ENCODE results near the gene RELT. TPM values are rescaled to one million over a fixed set of nuclear protein-coding genes. Genes with fewer than 3 reads are reported as not detected.

The RELT gene
- total RNA-seq, 1 experiment from 2014 or later, result 24.5 TPM

DNA sequence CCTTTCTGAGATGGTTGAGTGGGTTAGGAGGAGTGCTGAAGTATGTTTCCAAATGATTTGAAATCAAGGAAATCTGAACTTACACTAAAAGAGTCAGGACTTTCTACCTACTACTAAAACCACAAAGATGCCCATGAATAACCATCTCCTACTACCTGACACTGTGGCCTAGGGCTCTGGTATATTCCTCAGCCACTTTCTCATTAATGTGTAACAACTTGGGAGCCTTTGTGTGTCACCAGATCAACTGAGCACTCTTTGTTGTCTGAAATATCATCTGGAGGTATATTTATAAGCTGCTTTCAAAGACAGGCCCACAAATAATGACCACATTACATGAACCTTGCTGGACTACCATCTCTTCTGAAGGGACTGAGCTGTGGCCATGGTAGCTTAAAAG is 43.9 kb downstream of the RELT start:
- no TSS peak for BruUV-seq (replicated peaks)
- Histone ChIP-seq H3K27me3 (ENCODE audit: low read length) (no peaks in the 10 kb centered on the region), H3K27ac (ENCODE audit: low read length) (no peak overlapping the region), H3K9ac (ENCODE audit: low read length) (no peak overlapping the region), H2AFZ (ENCODE audit: low read length) (no peak overlapping the region), H3K36me3 (ENCODE audit: low read depth, low read length) (no peaks in the 10 kb centered on the region), H3K9me2 (replicated peaks; ENCODE audit: low read length) (no peaks in the 10 kb centered on the region), H4K20me1 (ENCODE audit: low read length) (no peaks in the 10 kb centered on the region), H3K4me3 (ENCODE audit: low read length) (no peak overlapping the region), H3F3A (ENCODE audit: low read length, unreplicated experiment) (no peaks in the 10 kb centered on the region), H3K9me3 (ENCODE audit: low read length) (no peaks in the 10 kb centered on the region), H3K4me1 (ENCODE audit: insufficient read depth, low read length) (peaks cover 12% of the 10 kb centered on the region), H3K4me2 (ENCODE audit: low read length) (no peak overlapping the region), H3K79me2 (ENCODE audit: low read length) (no peaks in the 10 kb centered on the region)
- ChIA-PET CTCF (no interaction called here), POLR2A (ENCODE audit: unreplicated experiment) (no interaction called here)
- ATAC-seq, result no peak
- DNase-seq, result no peak
- intact Hi-C loops (cut with micrococcal nuclease), result no loop called here
- TF ChIP-seq EZH2phosphoT487 (IDR thresholded peaks at IDR 0.05; ENCODE audit: borderline replicate concordance, low read length), result no peak
- TF ChIP-seq, protein P1, sequence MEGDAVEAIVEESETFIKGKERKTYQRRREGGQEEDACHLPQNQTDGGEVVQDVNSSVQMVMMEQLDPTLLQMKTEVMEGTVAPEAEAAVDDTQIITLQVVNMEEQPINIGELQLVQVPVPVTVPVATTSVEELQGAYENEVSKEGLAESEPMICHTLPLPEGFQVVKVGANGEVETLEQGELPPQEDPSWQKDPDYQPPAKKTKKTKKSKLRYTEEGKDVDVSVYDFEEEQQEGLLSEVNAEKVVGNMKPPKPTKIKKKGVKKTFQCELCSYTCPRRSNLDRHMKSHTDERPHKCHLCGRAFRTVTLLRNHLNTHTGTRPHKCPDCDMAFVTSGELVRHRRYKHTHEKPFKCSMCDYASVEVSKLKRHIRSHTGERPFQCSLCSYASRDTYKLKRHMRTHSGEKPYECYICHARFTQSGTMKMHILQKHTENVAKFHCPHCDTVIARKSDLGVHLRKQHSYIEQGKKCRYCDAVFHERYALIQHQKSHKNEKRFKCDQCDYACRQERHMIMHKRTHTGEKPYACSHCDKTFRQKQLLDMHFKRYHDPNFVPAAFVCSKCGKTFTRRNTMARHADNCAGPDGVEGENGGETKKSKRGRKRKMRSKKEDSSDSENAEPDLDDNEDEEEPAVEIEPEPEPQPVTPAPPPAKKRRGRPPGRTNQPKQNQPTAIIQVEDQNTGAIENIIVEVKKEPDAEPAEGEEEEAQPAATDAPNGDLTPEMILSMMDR (conservative IDR thresholded peaks at IDR 0.05; ENCODE audit: low read depth, low read length), result no peak
- no peak for TF ChIP-seq EZH2 (IDR thresholded peaks at IDR 0.05; ENCODE audit: low read length, unreplicated experiment)

DNA sequence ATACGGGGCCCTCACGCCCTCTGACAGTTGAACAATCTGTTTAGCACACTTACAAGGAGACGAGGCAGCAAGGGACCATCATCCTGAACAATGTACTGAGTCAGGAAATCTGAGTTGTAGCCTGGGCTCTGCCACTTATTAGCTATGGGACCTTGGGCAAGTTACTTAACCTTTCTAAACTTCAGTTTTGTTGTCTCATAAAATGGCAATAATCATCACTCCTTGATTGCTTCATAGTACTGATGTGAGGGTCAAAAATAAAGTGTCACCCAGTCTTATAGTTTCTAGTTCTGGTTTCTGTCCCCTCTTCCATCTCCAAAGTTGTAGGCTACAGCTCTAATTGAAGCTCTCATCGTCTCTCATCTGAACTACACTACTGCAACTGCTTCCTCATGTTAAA is 46.7 kb downstream of the RELT start:
- H3K9me2 ChIP-seq (replicated peaks; ENCODE audit: low read length), result no peaks in the 10 kb centered on the region
- no peak overlapping the region for H3K4me3 ChIP-seq (ENCODE audit: low read length)
- H4K20me1 ChIP-seq (ENCODE audit: low read length), result no peaks in the 10 kb centered on the region
- no peaks in the 10 kb centered on the region for H3K9me3 ChIP-seq (ENCODE audit: low read length)
- no peaks in the 10 kb centered on the region for H3K79me2 ChIP-seq (ENCODE audit: low read length)
- no peaks in the 10 kb centered on the region for H3F3A ChIP-seq (ENCODE audit: low read length, unreplicated experiment)
- no peak overlapping the region for H3K9ac ChIP-seq (ENCODE audit: low read length)
- no peaks in the 10 kb centered on the region for H3K27me3 ChIP-seq (ENCODE audit: low read length)
- ATAC-seq, result no peak
- BruUV-seq (replicated peaks), result no TSS peak
- no peak overlapping the region for H3K4me2 ChIP-seq (ENCODE audit: low read length)
- CTCF ChIA-PET, result no interaction called here
- TF ChIP-seq EZH2phosphoT487 (IDR thresholded peaks at IDR 0.05; ENCODE audit: borderline replicate concordance, low read length), result no peak
- no peak for TF ChIP-seq EZH2 (IDR thresholded peaks at IDR 0.05; ENCODE audit: low read length, unreplicated experiment)
- TF ChIP-seq, protein P1 (conservative IDR thresholded peaks at IDR 0.05; ENCODE audit: low read depth, low read length), result no peak
- intact Hi-C loops (cut with micrococcal nuclease), result no loop called here
- DNase-seq, result no peak
- H3K27ac ChIP-seq (ENCODE audit: low read length), result no peak overlapping the region
- H2AFZ ChIP-seq (ENCODE audit: low read length), result no peak overlapping the region
- 0 out of 2 replicates have a peak, but pooled peaks cover under 1% of the 10 kb centered on the region for H3K4me1 ChIP-seq (ENCODE audit: insufficient read depth, low read length)
- POLR2A ChIA-PET (ENCODE audit: unreplicated experiment), result no interaction called here
- H3K36me3 ChIP-seq (ENCODE audit: low read depth, low read length), result no peaks in the 10 kb centered on the region

DNA sequence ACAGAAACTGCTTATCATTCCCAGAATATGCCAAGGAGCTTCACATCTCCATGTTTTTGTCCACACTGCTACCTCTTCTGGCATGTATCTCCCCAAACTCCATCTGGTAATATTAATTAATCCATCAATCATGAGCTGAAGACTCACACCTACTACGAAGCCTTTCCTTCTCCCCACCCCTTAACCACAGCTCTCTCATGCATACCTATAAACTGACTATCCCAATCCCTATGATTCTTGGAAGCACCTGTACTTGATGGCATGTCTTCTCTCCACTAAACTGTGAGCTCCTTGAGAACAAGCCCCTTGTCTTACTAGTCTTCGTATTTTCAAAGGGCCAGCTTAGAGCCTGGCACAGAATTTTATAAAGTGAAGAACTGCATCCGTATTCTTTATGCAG is 47.3 kb downstream of the RELT start:
- no peaks in the 10 kb centered on the region for H3K27me3 ChIP-seq (ENCODE audit: low read length)
- H3K4me1 ChIP-seq (ENCODE audit: insufficient read depth, low read length), result peaks cover 6% of the 10 kb centered on the region
- CTCF ChIA-PET, result no interaction called here
- no peaks in the 10 kb centered on the region for H3K9me3 ChIP-seq (ENCODE audit: low read length)
- DNase-seq (peak; percentile 15), ATAC-seq (no peak)
- no peaks in the 10 kb centered on the region for H3K36me3 ChIP-seq (ENCODE audit: low read depth, low read length)
- H3K9ac ChIP-seq (ENCODE audit: low read length), result no peak overlapping the region
- H3K79me2 ChIP-seq (ENCODE audit: low read length), result no peaks in the 10 kb centered on the region
- no peaks in the 10 kb centered on the region for H4K20me1 ChIP-seq (ENCODE audit: low read length)
- H3F3A ChIP-seq (ENCODE audit: low read length, unreplicated experiment), result no peaks in the 10 kb centered on the region
- POLR2A ChIA-PET (ENCODE audit: unreplicated experiment), result no interaction called here
- H2AFZ ChIP-seq (ENCODE audit: low read length), result no peak overlapping the region
- no TSS peak for BruUV-seq (replicated peaks)
- H3K4me2 ChIP-seq (ENCODE audit: low read length), result no peak overlapping the region
- TF ChIP-seq, protein P1 (conservative IDR thresholded peaks at IDR 0.05; ENCODE audit: low read depth, low read length), result no peak
- H3K4me3 ChIP-seq (ENCODE audit: low read length), result no peak overlapping the region
- H3K9me2 ChIP-seq (replicated peaks; ENCODE audit: low read length), result no peaks in the 10 kb centered on the region
- intact Hi-C loops (cut with micrococcal nuclease), result no loop called here
- H3K27ac ChIP-seq (ENCODE audit: low read length), result no peak overlapping the region

All from PC-3 (cell line).